Ascending aorta (tissue), 2 donors: ENCODE results near the gene ZNF208. TPM values are rescaled to one million over a fixed set of nuclear protein-coding genes. Genes with fewer than 3 reads are reported as not detected.
"Not testable (repeated sequence)": the region's sequence is repeated elsewhere in the genome, so short reads cannot be mapped to it uniquely, and the experiment has no call there.

Source experiments
- DNase-seq, 2 donors: peaks; one replicate each; pipeline ENCODE4 v3.0.0-alpha.2; 2019; ENCODE audit warnings: low spot score in 2 of 2
- H3K27ac ChIP-seq, 2 donors: fragments of 200-600 bp; sonication (generic); one replicate each; pipeline ENCODE4 v1.5.1; 2016 to 2017; ENCODE audit warnings: mild to moderate bottlenecking in 1 of 2
- H3K27me3 ChIP-seq: fragments of 200-600 bp; sonication (generic); one replicate; pipeline ENCODE4 v1.5.1; 2017
- H3K36me3 ChIP-seq, 2 donors: fragments of 200-600 bp; sonication (generic); one replicate each; pipeline ENCODE4 v1.5.1; 2016
- H3K4me1 ChIP-seq, 2 donors: fragments of 200-600 bp; sonication (generic); one replicate each; pipeline ENCODE4 v1.5.1; 2016 to 2017; ENCODE audit warnings: mild to moderate bottlenecking in 1 of 2
- H3K4me3 ChIP-seq, 2 donors: fragments of 200-600 bp; sonication (generic); one replicate each; pipeline ENCODE4 v1.5.1; 2016 to 2017; ENCODE audit warnings: mild to moderate bottlenecking in 1 of 2
- H3K9me3 ChIP-seq, 2 donors: fragments of 200-600 bp; sonication (generic); one replicate each; pipeline ENCODE4 v1.5.1; 2016
- intact Hi-C: fragments of 100-400 bp; cut with DNase I; formaldehyde crosslinking; loops from one replicate; pipeline ENCODE4 v1.15.1; 2023
- total RNA-seq: library from RNA; depleted of rRNA; stranded (reverse); fragments of >200 nt; gene quantifications from one replicate; pipeline ENCODE4 v1.1.0, GENCODE V29; 2016
- TF ChIP-seq, protein P1 (sequence below), 3 experiments: fragments of 200-600 bp in 2 of 3; fragments of 450-650 bp in 1 of 3; sonication (generic) in 2 of 3; IDR thresholded peaks; one replicate each; pipeline ENCODE4 v1.5.1; 2016 to 2019; ENCODE audit warnings: antibody characterized with exemption in 3 of 3, mild to moderate bottlenecking in 1 of 3, moderate library complexity in 1 of 3

The ZNF208 gene
- total RNA-seq, 1 donor from 2014 or later, result 3.8 TPM

DNA sequence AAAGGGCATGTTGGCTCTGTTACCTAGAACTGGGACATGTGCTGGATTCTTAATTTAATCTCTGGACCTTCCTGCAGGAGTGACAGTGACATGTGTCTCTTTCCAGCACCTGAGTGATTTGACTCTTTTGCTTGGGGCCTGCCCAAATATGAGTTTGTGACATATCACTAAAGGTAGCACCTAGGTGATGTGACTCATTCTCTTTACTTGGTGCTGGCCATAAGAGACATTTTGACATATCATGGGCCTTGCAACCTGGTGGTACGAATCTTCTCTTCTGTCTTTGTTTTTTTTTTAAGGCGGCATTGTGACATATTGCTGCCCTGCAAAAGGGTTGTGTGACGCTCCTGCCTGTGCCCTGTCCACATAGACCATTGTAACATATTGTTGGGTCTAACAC, 108.9 kb downstream of the ZNF208 start:
- Histone ChIP-seq H3K9me3 (peaks cover 3 to 12% of the 10 kb centered on the region in 2 donors), H3K36me3 (no peaks in the 10 kb centered on the region), H3K4me3 (no peak overlapping the region), H3K4me1 (no peaks in the 10 kb centered on the region), H3K27ac (no peak overlapping the region), H3K27me3 (no peaks in the 10 kb centered on the region)
- intact Hi-C loops, result no loop called here
- TF ChIP-seq, protein P1, sequence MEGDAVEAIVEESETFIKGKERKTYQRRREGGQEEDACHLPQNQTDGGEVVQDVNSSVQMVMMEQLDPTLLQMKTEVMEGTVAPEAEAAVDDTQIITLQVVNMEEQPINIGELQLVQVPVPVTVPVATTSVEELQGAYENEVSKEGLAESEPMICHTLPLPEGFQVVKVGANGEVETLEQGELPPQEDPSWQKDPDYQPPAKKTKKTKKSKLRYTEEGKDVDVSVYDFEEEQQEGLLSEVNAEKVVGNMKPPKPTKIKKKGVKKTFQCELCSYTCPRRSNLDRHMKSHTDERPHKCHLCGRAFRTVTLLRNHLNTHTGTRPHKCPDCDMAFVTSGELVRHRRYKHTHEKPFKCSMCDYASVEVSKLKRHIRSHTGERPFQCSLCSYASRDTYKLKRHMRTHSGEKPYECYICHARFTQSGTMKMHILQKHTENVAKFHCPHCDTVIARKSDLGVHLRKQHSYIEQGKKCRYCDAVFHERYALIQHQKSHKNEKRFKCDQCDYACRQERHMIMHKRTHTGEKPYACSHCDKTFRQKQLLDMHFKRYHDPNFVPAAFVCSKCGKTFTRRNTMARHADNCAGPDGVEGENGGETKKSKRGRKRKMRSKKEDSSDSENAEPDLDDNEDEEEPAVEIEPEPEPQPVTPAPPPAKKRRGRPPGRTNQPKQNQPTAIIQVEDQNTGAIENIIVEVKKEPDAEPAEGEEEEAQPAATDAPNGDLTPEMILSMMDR (IDR thresholded peaks at IDR 0.05), result no peak
- DNase-seq, result no peak

DNA sequence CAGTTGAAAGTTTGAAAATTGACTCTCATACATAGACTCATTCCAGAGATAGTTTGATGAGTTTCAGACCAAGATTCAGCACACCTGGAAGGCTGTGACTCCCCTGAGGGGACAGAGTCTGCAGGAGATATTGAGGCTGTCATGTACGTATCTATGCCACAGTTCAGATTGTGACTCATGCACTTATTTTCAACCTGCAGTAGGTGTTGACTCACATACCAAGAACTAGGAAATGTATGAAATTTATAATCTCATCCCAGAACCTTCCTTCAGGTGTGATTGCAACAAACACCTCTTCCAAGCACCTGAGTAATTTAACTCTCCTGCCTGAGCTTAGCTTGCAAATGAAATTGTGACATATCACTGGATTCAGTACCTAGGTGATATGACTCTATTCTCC, 110.3 kb downstream of the ZNF208 start:
- H3K27ac ChIP-seq, result no peak overlapping the region
- no peak for DNase-seq
- TF ChIP-seq, protein P1 (IDR thresholded peaks at IDR 0.05), result no peak
- no peaks in the 10 kb centered on the region for H3K27me3 ChIP-seq
- H3K4me1 ChIP-seq, result no peaks in the 10 kb centered on the region
- H3K4me3 ChIP-seq, result no peak overlapping the region
- peaks cover 6 to 12% of the 10 kb centered on the region in 2 donors for H3K9me3 ChIP-seq
- no peaks in the 10 kb centered on the region for H3K36me3 ChIP-seq
- intact Hi-C loops, result no loop called here

DNA sequence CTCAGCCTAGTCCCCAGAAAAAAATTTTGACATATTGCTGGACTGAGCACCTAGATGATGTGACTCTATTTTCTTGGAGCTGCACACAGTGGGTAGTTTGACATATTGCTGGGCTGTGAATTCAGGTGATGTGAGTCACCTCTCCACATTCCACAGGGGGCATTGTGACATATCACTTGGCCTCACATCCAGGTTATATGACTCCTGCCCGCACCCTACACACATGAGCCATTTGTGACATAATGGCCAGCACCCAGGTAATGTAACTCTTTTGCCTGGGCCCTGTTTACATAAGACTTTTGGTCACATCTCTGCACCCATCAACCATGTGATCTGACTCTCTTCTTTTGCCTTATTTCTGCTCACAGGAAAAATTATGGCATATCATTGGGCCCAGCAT, 119.7 kb downstream of the ZNF208 start:
- no peak overlapping the region for H3K27ac ChIP-seq
- TF ChIP-seq, protein P1 (IDR thresholded peaks at IDR 0.05), result no peak
- H3K4me3 ChIP-seq, result no peak overlapping the region
- intact Hi-C loops, result no loop called here
- H3K9me3 ChIP-seq, result peaks cover 0 to 7% of the 10 kb centered on the region in 2 donors
- H3K36me3 ChIP-seq, result no peaks in the 10 kb centered on the region
- no peaks in the 10 kb centered on the region for H3K4me1 ChIP-seq
- DNase-seq, result no peak
- no peaks in the 10 kb centered on the region for H3K27me3 ChIP-seq

DNA sequence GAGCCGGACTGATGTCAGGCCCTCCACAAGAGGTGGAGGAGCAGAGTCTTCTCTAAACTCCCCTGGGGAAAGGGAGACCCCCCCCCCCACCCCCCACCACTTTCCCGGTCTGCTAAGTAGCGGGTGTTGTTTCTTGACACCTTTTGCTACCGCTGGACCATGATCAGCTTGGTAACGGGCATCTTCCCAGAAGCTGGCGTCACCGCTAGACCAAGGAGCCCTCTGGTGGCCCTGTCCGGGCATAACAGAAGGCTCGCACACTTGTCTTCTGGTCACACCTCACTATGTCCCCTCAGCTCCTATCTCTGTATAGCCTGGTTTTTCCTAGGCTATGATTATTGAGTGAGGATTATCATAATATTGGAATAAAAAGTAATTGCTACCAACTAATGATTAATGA, 120.7 kb downstream of the ZNF208 start:
- H3K4me3 ChIP-seq, H3K27me3 ChIP-seq, intact Hi-C loops, H3K27ac ChIP-seq, H3K9me3 ChIP-seq, H3K36me3 ChIP-seq, DNase-seq, H3K4me1 ChIP-seq: not testable (repeated sequence)
- TF ChIP-seq, protein P1 (IDR thresholded peaks at IDR 0.05), result peak in 2 of 3 experiments; percentile 26 to 40

DNA sequence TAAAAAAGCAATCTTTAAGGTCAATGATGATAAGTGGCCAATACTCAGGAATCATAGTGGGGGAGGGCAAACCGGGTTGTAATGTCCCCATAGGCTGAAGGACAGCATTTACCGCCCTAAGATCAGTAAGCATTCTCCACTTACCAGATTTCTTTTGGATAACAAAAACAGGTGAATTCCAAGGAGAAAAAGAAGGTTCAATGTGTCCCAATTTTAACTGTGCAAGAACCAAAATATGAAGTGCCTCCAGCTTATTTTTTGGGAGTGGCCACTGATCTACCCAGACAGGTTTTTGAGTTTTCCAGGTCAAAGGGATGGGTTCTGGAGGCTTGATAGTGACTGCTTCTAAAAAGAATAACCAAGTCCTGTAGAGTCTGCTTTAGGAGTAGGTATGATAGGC, 125.2 kb downstream of the ZNF208 start:
- H3K9me3 ChIP-seq, H3K36me3 ChIP-seq, H3K4me1 ChIP-seq, DNase-seq, H3K27ac ChIP-seq, intact Hi-C loops, H3K27me3 ChIP-seq, H3K4me3 ChIP-seq: not testable (repeated sequence)

DNA sequence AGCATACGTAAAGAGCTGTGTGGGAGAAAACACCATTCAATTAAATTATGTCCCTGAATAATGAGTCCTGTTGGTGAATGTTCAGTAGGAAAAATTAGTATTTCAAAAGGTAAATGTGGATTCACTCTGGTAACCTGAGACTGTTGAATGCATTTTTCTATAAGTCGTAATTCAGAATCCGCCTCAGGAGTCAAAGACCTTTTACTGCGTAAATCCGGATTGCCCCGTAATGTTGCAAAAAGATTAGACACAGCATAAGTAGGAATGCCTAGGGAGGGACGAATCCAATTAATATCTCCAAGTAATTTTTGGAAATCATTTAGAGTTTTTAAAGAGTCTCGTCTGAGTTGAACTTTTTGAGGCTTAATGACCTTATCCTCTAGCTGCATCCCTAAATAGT, 126.0 kb downstream of the ZNF208 start:
- H3K4me1 ChIP-seq, H3K4me3 ChIP-seq, H3K36me3 ChIP-seq, H3K27ac ChIP-seq, H3K27me3 ChIP-seq, intact Hi-C loops, H3K9me3 ChIP-seq, DNase-seq: not testable (repeated sequence)

DNA sequence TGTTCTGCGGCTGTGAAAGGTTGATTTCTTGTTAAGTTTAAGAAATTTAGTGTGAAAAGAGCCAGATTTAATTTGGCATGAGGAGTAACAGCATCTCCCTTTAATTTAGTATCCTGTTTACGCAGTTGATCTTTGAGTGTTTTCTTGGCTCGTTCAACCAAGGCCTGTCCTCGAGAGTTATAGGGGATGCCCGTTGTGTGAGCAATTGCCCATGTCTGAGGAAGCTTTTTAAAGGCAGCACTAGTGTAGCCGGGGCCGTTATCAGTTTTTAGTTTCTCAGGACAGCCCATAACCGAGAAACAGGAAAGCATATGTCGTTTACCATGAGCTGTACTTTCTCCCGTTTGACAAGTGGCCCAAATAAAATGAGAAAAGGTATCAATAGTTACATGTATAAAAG, 127.2 kb downstream of the ZNF208 start:
- Histone ChIP-seq H3K36me3 (no peaks in the 10 kb centered on the region), H3K27me3 (no peaks in the 10 kb centered on the region), H3K4me1 (no peaks in the 10 kb centered on the region), H3K27ac (no peak overlapping the region), H3K4me3 (no peak overlapping the region), H3K9me3 (no peaks in the 10 kb centered on the region)
- TF ChIP-seq, protein P1 (IDR thresholded peaks at IDR 0.05), result no peak
- no peak for DNase-seq
- intact Hi-C loops, result no loop called here
